ENCODE measurements around the gene TPX2.
"Not testable (repeated sequence)": the region's sequence is repeated elsewhere in the genome, so short reads cannot be mapped to it uniquely, and the experiment has no call there.

Gene TPX2

DNA sequence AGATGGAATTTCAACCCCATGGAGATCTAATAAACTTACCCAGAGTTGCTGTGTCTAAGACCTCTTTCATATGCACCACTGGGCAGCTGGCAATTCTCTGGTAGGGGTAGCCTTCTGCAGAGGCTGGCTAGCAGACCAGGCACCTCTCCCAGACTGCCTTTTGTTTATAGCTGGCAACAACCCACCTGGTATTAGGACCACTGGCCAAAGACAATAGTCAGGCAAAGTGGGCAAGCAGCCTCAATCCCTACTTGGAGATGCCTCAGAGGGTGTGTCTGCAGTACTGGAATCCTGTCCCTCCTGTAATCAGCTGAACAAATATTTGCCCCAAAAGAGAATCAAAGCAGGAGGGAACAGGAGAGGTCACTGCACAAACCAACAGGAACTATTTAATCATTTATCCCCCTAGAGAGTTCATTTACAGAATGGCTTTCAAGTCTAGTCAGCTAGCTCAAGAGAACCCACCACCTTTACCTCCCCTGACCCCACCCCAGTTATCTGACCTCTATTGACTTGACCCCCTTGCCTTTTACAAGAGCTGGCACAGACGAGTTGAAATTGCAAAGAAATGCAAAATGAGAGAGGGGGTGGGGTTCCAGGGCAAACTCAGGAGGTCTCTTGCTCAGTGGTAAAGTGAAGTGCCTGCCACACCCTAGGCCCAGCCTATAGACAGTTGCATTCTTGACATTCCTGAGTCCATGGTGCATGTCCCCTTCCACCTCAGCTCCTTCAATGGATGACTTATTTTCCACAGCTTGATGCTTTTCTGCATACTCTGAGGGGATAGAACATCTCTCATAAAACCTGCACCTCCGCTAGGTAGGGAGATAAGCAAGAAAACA is 19.2 kb upstream of the TPX2 start:
- DNase-seq (ENCODE audit: low spot score): peak; percentile 66

DNA sequence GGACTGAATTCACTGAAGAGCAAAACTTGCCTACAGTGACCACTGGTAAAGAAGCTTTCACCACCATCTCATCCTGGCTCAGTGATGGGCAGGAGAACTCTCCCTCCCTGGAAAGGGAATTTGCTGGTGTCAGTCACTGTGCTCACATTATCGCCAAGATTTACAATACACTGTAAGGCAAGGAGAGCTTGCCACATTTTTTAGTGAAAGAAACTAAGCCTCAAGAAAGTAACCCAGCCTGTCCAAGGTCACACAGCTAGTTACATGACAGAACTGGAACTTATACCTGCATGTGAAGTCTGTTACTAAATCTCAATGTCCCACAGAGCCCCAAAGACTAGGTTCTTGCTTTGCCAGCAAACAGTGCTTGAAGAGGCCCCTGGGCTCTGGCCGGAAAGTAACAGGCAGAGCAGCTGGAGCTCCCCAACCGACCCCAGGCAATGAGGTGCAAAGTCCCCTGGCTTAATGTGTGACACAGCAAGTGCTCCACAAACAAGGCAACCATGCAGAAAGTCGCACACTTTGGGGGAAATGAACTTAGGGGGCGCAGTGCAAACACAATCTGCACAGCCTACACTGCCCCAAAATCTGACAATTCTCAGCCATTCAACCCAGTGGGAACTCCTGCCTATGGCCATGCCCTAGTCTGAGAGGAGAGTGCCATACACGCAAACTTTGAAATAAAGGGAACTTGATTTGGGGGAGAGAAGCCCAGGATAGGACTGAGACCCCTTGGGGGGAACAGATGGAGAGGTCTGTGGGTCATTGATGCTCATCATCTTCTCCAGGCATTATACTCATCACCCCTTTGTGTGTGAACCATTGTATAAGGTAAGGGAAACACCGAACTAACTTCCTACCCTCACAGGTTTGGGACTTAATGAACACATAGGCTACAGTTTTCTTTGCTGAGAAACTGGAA is 18.3 kb upstream of the TPX2 start:
- peak; percentile 85 for DNase-seq (ENCODE audit: low spot score)

DNA sequence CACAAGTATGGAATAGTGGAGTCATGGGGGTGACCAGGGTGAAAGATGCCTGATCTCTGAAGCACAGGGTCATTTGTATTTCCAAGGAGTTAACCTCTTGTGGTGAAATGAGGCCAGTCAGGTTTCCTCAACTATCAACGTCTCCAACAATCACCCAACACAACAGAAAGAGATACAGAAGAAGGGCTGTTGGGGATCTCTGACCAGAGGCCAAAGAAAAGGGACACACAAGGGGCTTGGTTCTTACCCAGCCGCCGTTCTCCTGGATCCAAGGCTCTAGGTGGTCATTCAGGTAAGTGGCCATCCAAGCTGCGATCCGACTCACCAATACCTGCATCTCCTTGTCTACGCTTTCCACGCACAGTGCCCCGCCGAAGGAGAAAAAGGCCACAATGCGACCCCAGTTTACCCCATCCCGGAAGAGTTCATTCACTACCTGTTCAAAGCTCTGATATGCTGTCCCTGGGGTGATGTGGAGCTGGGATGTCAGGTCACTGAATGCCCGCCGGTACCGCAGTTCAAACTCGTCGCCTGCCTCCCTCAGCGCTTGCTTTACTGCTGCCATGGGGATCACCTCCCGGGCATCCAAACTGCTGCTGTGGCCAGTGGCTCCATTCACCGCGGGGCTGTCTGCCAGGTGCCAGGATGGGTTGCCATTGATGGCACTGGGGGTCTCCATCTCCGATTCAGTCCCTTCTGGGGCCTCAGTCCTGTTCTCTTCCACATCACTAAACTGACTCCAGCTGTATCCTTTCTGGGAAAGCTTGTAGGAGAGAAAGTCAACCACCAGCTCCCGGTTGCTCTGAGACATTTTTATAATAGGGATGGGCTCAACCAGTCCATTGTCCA is 17.5 kb upstream of the TPX2 start:
- DNase-seq (ENCODE audit: low spot score): peak; percentile 69

DNA sequence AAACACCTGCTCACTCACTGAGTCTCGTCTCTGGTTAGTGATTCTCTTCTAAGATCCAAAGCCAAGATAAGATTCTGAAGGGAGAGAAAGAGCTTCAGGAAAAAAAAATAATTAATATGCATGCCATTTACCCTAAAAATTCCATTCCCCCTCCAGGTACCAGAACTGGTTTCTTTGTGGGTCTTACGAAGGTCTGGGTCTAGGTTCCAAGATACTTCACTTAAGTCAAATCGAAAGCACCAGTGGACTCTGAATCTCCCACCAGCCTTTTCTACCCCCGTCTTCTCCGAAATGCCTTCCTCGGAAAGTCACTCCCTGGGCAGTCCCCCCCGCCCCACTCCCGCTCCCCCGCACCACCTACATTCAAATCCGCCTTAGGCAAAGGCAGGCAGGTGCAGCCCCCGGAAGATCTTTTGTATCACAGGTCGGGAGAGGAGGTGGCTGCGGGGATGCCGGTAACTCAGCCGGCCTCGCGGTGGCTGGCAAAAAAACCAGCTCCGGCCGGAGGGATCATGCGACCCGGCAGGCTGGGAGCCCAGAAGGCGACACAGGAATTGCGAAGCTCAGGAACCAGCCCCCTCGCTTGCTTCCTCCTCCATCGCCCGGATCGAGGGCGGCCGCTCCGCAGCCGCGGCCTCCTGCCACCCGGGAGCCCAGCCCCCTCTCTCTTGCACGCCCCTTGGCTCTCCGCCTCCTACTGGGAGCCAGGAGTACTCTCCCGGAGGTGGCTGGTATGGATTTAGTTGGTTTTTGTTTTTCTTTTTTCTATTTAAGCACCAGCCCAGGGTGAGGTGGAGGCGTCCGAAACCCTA is 16.6 kb upstream of the TPX2 start, which contains the start of gene BCL2L1:
BCL2L1 (minus strand) TSS at position 612 of the 812 bp plus-strand sequence. CDS start 650 bp downstream, outside the sequence.
- peak; percentile 91 for DNase-seq (ENCODE audit: low spot score)

DNA sequence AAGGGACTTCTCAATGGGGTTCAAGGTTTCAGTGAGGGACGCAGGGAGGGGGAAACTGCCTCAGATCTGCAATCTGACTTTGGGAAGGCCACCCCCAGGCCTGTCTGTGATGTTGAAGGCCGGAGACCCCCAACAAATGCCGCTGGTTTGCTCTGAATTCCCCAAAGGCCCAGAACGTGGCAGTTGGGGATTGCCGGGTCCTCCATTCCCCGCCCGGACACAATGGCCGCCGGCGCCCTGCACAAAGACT is 16.1 kb upstream of the TPX2 start:
- DNase-seq (ENCODE audit: low spot score): no peak

DNA sequence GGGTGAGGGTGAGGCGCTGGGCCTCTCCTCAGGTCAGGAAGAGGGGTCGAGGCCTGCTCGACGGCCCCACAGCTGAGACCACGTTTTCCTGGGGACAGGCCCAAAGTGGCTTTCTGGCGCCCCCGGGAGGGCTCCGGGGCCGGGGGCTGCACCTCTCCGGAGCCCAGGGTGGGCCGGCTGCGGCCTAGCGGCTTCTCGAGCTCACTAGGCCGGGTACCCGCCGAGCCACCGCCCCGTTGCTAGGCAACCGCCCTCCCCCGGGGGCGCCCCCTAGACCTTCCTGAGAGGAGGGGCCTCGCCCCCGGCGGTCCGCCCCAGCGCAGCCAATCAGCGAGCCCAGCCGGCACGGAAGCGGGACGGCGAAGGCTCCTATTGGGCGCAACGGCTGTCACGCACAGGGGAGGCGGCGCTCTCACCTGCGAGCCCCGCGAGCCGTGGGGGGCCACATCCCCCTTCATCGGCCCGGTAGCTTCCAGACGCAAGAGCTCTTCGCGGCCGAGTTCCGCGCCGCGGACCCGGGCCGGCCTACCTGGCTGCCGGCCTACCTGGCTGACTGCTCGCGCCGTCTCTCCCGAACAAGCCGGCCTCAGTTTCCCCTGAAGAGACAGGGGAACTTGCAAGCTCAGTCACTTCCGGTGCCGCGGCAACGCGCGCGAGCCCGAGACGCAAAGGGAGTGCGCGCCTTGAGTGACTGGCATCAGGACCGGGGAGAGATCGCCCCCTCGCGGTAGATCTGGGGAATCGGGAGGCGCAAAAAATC is 15.6 kb upstream of the TPX2 start:
- peak; percentile 98 for DNase-seq (ENCODE audit: low spot score)

DNA sequence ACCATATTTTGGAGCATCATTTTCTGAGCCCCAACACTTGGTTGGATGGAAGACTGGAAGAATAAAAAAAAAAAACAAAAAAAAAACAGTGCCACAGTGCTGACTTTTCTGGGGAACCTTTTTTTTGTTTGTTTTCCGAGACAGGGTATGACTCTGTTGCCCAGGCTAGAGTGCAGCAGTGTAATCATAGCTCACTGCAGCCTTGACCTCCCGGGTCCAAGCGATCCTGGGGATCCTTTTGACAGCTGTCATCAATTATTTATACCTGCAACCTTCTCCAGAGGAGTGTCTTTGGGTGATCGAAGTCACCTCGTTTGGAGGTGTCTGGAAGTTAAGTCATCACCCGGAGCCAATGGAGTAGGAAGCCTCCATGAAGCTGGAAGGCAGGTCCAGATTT is 7.8 kb upstream of the TPX2 start:
- no peak for DNase-seq (ENCODE audit: low spot score)

DNA sequence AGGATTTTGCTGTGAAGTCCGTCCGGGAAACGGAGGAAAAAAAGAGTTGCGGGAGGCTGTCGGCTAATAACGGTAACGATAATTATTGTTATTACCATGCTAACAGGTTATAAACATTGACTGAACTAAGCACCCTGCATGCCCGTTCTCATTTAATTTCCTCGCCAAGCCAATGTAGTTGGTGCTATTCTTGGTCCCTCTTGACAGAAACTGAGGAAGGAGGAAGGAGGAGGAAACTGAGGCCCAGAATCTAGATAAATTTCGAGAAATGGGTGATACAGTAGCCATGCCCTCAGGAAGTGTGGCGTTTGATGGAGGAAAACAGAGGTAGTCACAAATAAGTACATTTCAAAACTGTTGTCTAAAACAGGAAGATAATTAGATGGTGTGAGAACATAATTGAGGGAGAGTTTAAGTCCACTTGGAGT is 474 bp downstream of the TPX2 start:
- no peak for DNase-seq (ENCODE audit: low spot score)

DNA sequence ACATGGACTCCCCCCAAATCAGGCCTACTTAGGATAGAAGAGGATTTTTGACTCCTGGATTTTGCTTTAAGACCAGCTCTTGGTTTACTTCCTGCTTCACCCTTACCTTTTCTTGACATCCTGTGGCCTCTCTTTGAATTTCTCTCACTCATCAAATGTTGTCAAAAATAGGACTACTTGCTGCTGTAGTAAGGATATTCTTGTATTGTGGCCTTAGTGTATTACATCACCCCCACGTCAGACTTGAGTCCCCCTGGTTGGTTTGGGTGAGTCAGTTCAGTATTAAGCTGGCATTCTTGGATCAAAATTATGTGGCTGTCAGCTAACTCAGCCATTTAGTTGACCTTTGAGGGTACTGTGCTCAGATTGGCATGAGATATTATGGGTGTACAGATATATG is 1.1 kb downstream of the TPX2 start:
- no peak for DNase-seq (ENCODE audit: low spot score)

DNA sequence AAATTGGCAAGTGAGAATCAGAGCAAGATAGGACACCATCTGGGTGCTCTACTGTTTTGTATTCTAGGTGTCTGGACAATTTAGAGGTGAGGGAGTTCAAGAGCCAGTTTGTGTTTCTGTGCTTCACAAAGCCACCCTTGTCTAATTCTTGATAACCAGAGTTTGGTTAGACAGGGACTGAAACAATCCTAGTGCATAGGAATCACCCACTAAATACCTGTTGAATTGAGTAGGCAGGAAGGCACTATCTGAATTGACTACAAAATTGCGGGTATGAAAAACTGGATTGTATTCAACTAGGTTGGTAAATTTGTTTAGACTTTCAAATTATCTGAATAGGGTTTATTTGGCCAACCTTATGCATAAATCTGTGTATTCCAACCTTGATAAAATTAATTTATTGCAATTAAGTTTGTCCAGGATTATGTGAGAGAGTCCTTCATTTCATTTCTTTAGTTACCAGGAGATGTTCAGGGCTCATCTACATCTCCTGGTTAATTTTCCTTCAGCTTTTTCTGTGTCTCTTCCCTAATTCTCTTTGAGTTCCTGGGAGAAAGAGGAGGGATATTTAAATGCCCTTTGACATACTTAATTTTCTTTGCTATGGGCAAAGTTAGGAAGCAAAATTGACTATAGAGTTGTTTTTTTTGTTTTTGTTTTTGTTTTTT is 1.7 kb downstream of the TPX2 start:
- DNase-seq (ENCODE audit: low spot score): no peak

DNA sequence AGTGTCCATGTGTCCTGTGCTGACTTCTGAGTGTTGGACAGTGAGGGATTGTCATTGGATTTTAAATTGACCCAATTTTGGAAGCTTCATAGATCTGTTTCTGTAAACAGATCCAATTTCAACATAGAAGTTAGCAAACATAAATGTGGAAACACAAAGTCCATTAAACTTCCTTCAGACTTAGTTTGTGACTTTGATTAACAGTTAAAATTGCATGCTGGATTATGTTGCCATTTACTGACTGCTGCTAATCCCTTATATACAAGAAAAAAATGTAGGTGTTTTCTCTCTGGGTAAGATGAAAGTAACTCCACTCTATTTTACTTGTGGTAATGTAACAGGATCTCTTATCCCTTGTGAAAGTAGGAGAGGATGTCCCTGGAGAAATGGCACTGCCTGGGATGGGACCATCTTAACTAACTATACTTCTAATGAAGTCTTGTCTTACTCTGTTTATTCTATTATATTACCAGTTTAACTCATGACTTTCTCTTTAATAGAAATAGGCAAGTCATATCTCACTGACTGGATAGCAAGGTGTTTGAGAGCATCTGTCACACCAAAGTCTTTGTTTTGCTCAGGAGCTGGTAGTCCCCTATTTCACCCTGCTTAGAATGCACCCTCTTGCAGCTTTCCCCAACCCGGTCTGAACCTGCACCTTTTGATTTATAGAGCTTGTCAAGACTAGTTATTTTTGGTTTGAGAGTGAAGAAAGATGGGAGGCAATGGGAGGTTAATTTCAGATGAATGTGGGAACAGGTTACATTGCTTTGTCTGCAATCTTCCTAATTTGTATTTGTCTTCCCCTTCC is 7.2 kb downstream of the TPX2 start:
- no peak for DNase-seq (ENCODE audit: low spot score)

DNA sequence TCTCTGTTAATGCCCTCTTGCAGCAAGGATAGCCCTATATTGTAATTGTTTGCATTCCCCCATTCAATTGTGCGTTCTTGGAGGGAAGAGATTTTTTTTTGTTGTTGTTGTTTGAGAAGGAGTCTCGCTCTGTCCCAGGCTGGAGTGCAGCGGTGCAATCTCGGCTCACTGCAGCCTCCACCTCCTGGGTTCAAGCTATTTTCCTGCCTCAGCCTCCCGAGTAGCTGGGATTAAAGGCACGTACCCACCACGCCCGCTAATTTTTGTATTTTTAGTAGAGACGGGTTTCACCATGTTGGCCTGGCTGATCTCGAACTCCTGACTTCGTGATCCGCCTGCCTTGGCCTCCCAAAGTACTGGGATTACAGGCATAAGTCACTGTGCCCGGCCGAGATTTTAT is 7.9 kb downstream of the TPX2 start:
- not testable (repeated sequence) for DNase-seq (ENCODE audit: low spot score)

DNA sequence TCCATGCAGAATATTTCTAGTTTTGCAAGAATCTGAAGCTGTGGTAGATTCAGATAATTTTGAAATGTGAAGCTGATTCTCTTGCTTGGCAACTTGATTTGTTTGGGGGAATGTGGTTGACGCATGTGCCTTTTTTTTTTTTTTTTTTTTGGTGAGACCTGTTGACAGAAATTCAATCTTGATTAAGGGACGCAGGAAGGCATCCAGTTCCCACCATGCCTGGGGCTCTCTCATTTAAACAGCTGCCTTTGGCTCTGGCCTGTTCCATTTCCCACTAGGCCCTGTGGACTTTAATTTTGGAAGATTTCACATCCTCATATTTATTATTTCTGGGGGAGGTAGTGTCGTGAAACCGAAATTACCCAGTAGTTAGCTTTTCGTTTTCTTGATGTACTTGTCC is 8.6 kb downstream of the TPX2 start:
- DNase-seq (ENCODE audit: low spot score): no peak

DNA sequence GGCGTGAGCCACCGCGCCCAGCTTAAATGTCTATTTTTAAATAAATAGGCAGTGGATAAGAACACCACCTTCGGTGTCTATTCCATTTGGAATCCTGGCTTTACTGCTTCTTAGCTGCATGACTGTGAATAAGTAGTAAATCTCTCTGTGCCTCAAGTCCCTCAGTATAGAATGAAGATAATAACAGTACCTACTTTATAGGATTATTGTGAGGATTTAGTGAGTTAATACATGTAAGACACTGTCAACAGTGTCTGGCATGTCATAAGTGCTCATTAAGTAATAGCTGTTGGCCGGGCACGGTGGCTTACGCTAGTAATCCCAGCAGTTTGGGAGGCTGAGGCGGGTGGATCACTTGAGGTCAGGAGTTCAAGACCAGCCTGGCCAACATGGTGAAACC is 10.1 kb downstream of the TPX2 start:
- DNase-seq (ENCODE audit: low spot score): no peak

DNA sequence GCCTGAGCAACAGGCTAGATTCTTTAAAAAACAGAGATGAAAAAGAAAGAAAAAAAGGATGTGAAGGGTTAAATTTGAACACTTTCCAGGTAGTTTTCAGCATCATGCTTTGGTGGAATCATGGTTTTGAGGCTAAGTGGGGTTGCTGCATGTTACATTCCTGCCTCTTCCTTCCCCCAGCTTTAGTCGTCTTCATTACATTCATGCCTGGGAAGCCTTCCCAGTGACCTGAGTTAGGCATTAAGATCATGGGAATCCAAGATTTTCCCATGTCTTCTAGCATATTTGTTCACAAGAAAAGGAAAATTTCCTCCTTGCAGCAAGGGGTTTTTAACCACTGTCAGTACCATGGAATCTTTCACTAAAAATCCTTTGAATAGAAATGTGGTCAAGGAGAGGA is 12.0 kb downstream of the TPX2 start:
- no peak for DNase-seq (ENCODE audit: low spot score)

DNA sequence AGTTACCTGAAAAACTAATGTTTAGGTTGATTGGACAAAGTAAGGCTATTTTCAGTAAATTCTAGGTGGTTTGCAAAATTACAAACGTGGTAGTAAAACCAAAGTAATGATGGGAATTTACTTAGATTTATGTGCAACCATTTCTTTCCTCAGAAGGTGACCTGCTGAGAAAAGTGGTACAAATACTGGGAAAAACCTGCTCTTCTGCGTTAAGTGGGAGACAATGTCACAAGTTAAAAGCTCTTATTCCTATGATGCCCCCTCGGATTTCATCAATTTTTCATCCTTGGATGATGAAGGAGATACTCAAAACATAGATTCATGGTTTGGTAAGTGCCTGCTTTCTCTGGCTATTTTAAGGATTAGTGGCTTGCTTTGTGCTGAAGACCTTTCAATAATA is 18.2 kb downstream of the TPX2 start:
- DNase-seq (ENCODE audit: low spot score): no peak

DNA sequence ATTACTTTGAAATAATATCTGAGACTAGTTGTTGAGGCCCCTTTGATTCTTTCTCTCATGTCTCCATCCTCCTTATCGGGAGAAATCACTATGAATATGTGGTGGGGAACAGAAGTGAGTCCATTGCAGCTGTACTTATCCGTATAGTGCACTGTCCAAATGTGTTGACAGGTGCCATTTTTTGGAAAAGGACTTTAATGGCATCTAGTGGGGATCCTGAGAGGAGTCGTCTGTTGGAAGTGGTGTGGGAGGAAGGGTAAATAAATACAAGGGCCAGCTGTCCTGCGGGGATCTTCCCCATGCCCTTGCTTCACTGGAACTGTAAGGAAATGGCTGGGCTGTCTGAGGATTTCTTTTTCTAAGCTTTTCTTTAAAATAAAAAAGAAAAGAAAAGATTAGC is 19.4 kb downstream of the TPX2 start:
- DNase-seq (ENCODE audit: low spot score): no peak

DNA sequence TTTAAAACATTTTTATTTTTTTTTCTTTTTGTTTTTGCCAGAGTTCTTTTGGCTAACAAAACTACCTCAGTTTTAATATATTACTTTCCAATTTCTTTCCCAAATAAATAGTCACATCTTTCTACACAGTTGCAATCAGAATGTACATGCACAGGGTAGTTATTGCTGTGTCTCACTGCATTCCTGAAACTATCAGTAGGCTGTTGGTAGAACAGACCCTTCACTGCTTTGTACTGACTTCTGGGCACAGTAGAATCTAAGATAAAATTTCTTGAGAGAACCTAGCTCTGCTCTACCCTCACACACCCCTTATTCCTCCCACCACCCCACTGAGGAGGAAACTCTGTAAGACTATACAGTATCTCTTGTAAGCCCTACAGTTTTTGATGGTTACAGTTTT is 19.9 kb downstream of the TPX2 start:
- no peak for DNase-seq (ENCODE audit: low spot score)

DNA sequence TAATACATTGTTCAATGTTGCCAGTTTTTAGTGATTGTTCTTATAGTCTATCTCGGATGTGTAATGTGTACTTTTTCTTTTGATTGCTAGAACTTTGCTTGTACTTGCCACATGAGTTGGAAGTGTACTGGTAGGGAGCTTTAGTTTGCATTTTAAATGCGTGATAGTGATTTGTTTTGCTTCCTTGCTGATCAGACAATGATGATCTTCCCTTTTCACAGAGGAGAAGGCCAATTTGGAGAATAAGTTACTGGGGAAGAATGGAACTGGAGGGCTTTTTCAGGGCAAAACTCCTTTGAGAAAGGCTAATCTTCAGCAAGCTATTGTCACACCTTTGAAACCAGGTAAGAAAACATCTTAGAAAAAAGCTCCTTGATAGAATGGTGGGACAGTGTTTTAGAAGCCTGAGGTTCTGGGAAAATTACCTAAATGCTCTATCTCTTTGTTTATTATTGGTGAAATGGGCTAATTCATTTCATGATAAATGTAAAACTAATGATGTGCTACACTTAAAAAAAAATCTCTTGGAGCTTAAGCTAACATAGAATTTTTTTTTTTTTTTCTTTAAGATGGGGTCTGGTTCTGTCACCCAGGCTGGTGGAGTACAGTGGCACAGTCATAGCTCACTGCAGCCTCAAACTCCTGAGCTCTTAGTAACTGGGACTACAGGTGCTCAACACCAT is 20.9 kb downstream of the TPX2 start:
- DNase-seq (ENCODE audit: low spot score): no peak
